Subcutaneous abdominal adipose tissue (tissue), 5 donors: ENCODE data around the gene TRMU.
"Not testable (repeated sequence)": the region's sequence is repeated elsewhere in the genome, so short reads cannot be mapped to it uniquely, and the experiment has no call there.

Experiments
- H3K27ac ChIP-seq: one replicate; pipeline ENCODE4 v1.7.0; 2013; ENCODE audit warnings: low read depth, mild to moderate bottlenecking, inconsistent platforms, low read length, moderate library complexity
- H3K27me3 ChIP-seq, 5 donors: one replicate each; pipeline ENCODE4 v1.7.0; 2013; ENCODE audit warnings: low read length in 5 of 5, inconsistent platforms in 1 of 5; ENCODE audit not compliant: control insufficient read depth in 5 of 5, insufficient read depth in 4 of 5
- H3K36me3 ChIP-seq, 5 donors: one replicate each; pipeline ENCODE4 v1.7.0; 2013; ENCODE audit warnings: low read length in 5 of 5; ENCODE audit not compliant: control insufficient read depth in 5 of 5, insufficient read depth in 5 of 5
- H3K4me1 ChIP-seq, 5 donors: one replicate each; pipeline ENCODE4 v1.7.0; 2013; ENCODE audit warnings: low read length in 5 of 5, mild to moderate bottlenecking in 3 of 5, moderate library complexity in 1 of 5; ENCODE audit not compliant: control insufficient read depth in 5 of 5, insufficient read depth in 5 of 5
- H3K4me3 ChIP-seq, 5 donors: one replicate each; pipeline ENCODE4 v1.7.0; 2013; ENCODE audit warnings: low read length in 5 of 5, low read depth in 1 of 5
- H3K9ac ChIP-seq, 5 donors: one replicate each; pipeline ENCODE4 v1.7.0; 2013; ENCODE audit warnings: low read length in 5 of 5, mild to moderate bottlenecking in 4 of 5, moderate library complexity in 3 of 5
- H3K9me3 ChIP-seq, 5 donors: one replicate each; pipeline ENCODE4 v1.7.0; 2013; ENCODE audit warnings: low read length in 5 of 5; ENCODE audit not compliant: control insufficient read depth in 5 of 5
- donor health status: healthy.
- donor health status: healthy.
- donor health status: healthy.
- donor health status: healthy.
- donor health status: healthy.

The TRMU gene

DNA sequence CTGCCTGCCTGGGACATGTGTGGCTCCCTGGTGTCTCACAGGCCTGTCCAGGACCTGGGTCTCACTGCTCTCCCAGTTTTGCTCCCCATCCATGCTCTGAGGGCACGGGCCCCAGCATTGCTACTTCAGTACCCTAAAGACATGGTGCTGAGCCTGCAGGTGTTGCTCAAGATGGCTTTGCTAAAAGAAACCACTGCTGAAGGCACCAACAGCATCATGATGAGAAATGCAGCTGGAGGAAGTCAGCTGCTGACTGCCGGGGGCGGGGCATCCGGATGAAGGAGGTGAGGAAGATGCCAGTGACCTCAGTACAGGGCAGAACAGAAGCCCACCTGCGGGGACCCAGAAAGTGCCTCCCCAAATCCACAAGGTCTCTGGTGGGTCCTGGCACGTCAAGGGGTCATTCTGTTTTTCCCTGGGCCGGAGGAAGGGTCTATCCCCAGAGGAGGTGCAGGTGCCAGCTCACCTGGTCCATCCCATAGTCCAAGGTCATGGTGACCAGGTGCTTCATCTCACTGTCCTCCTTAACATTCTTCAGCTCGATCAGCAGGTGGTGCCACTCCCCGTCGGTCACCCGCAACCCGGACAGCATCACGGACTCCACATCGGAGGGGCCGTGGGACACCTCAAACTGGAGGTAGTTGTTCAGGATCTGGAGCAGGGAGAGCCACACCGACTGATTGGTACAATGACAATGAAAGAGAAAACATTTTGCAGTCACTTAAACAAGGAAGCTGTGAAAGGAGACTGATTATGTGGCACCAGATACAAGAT lies 63.9 kb downstream of the TRMU start:
- Histone ChIP-seq H3K27me3 (peaks cover 0 to 2% (median 0%) of the 10 kb centered on the region in 5 donors), H3K36me3 (no peaks in the 10 kb centered on the region), H3K27ac (no peak overlapping the region), H3K9me3 (no peaks in the 10 kb centered on the region), H3K4me3 (no peak overlapping the region), H3K4me1 (no peaks in the 10 kb centered on the region), H3K9ac (no peak overlapping the region)

DNA sequence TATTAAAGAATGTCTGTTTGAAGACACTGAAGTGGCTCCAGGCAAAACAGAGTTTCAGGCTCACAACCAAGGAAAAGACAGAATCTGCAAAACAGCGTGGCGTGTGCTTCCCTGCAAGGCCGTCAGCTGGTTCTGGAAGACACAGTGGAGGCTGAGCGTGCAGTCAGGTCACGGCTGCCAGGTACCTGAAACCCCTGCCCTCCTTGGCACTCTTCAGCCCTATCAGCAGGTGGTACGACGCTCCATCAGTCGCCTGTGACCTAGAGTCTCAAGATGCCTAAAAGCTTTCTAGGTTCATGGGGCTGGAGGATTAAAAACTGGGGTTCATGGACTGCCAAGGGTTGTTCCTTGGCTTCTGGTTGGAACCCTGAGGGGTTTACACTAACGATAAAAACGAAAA lies 65.9 kb downstream of the TRMU start:
- Histone ChIP-seq H3K9ac (no peak overlapping the region), H3K27ac (no peak overlapping the region), H3K27me3 (peaks cover 0 to 2% (median 0%) of the 10 kb centered on the region in 5 donors), H3K36me3 (no peaks in the 10 kb centered on the region), H3K4me1 (peaks cover 0 to 8% (median 1%) of the 10 kb centered on the region in 5 donors), H3K4me3 (no peak overlapping the region), H3K9me3 (no peaks in the 10 kb centered on the region)

DNA sequence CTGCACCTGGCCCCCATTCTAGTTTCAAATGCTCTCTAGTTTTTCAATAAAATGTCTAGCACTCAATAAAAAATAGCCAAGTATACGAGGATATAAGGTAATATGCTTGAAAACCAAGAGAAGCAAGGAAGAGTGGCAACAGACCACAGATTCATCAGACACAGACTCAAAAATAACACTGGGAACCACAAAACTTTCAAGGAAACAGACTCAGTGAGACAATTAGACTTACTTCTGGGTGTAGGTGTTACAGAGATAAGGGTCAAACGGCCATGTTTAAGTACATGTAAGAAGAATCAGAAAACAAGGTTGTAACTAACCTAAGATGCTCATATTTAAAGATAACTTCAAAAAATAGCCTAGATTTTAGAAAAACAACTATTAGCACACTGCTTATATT lies 67.0 kb downstream of the TRMU start:
- H3K36me3 ChIP-seq: no peaks in the 10 kb centered on the region
- no peak overlapping the region for H3K9ac ChIP-seq
- H3K4me1 ChIP-seq: peaks cover 0 to 16% (median 9%) of the 10 kb centered on the region in 5 donors
- no peaks in the 10 kb centered on the region for H3K9me3 ChIP-seq
- no peak overlapping the region for H3K4me3 ChIP-seq
- H3K27ac ChIP-seq: no peak overlapping the region
- H3K27me3 ChIP-seq: peaks cover 0 to 2% (median 0%) of the 10 kb centered on the region in 5 donors

DNA sequence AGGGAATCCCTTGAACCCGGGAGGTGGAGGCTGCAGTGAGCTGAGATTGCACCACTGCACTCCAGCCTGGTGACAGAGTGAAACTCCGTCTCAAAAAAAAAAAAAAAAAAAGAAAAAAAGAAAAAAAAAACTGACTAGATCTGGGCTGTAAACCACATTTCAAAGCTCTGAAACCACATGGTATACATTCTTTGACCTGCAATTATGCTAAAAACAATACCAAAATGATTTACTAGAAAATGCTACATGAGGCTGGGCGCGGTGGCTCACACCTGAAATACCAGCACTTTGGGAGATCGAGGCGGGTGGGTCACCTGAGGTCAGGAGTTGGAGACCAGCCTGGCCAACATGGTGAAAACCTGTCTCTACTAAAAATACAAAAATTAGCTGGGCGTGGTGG lies 68.4 kb downstream of the TRMU start:
- H3K27ac ChIP-seq: not testable (repeated sequence)
- H3K4me1 ChIP-seq: peaks cover 0 to 16% (median 9%) of the 10 kb centered on the region in 5 donors

DNA sequence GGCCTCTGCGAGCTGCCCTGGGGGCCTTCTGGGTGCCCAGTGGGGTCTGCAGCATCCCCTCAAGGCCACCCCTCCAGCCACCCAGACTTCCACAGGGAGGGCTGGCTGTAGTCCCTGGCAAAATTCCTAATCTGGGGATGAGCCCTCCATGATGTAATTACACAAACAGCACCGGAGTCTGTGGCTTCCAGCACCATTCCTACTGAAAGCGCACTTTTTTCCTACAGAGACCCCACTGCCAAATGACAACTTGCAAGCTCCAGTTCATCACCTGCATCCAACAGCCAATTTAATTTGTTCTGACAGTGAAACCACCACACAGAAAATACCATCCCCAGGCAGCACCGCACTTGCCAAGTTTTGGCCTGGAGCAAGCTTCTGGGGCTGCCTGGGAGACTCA lies 70.4 kb downstream of the TRMU start:
- Histone ChIP-seq H3K9me3 (no peaks in the 10 kb centered on the region), H3K27me3 (peaks cover 0 to 5% (median 0%) of the 10 kb centered on the region in 5 donors), H3K27ac (no peak overlapping the region), H3K4me3 (no peak overlapping the region), H3K36me3 (no peaks in the 10 kb centered on the region), H3K9ac (no peak overlapping the region), H3K4me1 (peaks cover 0 to 16% (median 9%) of the 10 kb centered on the region in 5 donors)

More for the DNA sequence above, 68.4 kb downstream of the TRMU start:
- H3K9me3 ChIP-seq, H3K9ac ChIP-seq, H3K4me3 ChIP-seq, H3K36me3 ChIP-seq, H3K27me3 ChIP-seq: not testable (repeated sequence)

DNA sequence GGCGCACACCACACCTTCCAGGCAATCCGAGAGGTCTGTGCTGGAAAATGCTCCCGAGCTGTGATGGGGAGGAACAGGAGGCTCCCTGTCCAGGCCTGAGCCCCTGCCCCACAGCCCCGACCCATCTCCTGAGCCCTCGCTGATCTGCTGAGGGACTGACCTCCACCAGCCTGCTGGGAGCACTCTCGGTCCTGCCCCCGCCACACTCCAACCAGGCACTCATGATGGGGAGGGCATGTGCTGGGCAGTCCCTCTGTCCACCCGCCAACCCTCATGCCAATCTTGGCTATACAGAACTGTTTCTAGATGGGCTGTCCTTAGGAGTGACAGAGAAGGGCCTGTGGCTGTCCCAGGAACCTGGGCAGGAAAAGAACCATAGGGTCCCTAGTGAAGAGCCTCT lies 70.8 kb downstream of the TRMU start:
- H3K27me3 ChIP-seq: peaks cover 0 to 5% (median 0%) of the 10 kb centered on the region in 5 donors
- no peaks in the 10 kb centered on the region for H3K9me3 ChIP-seq
- peaks cover 0 to 16% (median 9%) of the 10 kb centered on the region in 5 donors for H3K4me1 ChIP-seq
- no peak overlapping the region for H3K9ac ChIP-seq
- H3K36me3 ChIP-seq: no peaks in the 10 kb centered on the region
- H3K27ac ChIP-seq: no peak overlapping the region
- no peak overlapping the region for H3K4me3 ChIP-seq

DNA sequence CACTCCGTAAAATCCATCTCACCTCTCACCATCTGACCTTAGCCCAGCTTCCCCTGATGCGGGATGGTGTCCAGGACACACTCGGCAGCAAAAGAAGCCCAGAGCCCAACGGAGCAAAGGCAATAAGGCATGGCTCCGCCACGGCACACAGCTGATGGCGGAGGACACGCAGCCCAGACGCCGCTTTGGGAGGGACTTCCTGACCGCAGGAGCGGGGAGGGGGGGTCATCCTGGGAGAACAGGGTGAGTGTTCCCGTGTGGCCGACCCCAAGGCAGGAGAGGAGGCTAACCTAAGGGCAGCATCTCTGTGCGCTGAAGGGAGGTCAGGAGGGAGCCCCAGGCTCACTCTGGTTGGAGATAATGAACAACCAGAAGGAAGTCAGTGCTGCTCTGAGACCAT lies 71.3 kb downstream of the TRMU start:
- no peaks in the 10 kb centered on the region for H3K9me3 ChIP-seq
- no peaks in the 10 kb centered on the region for H3K36me3 ChIP-seq
- peaks cover 0 to 9% (median 0%) of the 10 kb centered on the region in 5 donors for H3K27me3 ChIP-seq
- H3K4me1 ChIP-seq: peaks cover 0 to 16% (median 9%) of the 10 kb centered on the region in 5 donors
- no peak overlapping the region for H3K27ac ChIP-seq
- no peak overlapping the region for H3K9ac ChIP-seq
- H3K4me3 ChIP-seq: no peak overlapping the region
